Muscle of leg (tissue), 11 donors: ENCODE results near the gene ELOA. TPM values are rescaled to one million over a fixed set of nuclear protein-coding genes. Genes with fewer than 3 reads are reported as not detected.
"Not testable (repeated sequence)": the region's sequence is repeated elsewhere in the genome, so short reads cannot be mapped to it uniquely, and the experiment has no call there.

Experiments
- DNase-seq: peaks from one replicate; pipeline ENCODE4 v3.0.0; 2013
- H3K27ac ChIP-seq: one replicate; pipeline ENCODE4 v1.5.1; 2013; ENCODE audit warnings: mild to moderate bottlenecking, low read length, control low read depth
- H3K27me3 ChIP-seq: one replicate; pipeline ENCODE4 v1.6.1; 2013; ENCODE audit warnings: low read length; ENCODE audit not compliant: control insufficient read depth, insufficient read depth
- H3K36me3 ChIP-seq: one replicate; pipeline ENCODE4 v1.6.1; 2013; ENCODE audit warnings: low read length; ENCODE audit not compliant: control insufficient read depth, insufficient read depth
- H3K4me1 ChIP-seq: one replicate; pipeline ENCODE4 v1.6.1; 2013; ENCODE audit warnings: low read length; ENCODE audit not compliant: control insufficient read depth, insufficient read depth
- H3K4me3 ChIP-seq: one replicate; pipeline ENCODE4 v1.5.1; 2013; ENCODE audit warnings: low read length, control low read depth
- H3K9me3 ChIP-seq: replicated peaks from 2 replicates; pipeline ENCODE4 v1.6.1; 2013; ENCODE audit warnings: low read depth, low read length; ENCODE audit not compliant: control insufficient read depth
- WGBS: methylation state at CpG from one replicate; pipeline ENCODE4 v1.1.5; 2013; ENCODE audit warnings: missing lambda C conversion rate; ENCODE audit not compliant: insufficient coverage; 5-methylcytosine and 5-hydroxymethylcytosine counted together
- polyA plus RNA-seq, 8 donors: library from polyadenylated mRNA; unstranded; fragments of 120-200 nt; gene quantifications; one replicate each; pipeline versions ENCODE4 v1.2.1 to v1.2.3, GENCODE V29; 2013; ENCODE audit warnings: inconsistent platforms in 1 of 8, low replicate concordance in 1 of 8; ENCODE audit not compliant: insufficient read length in 8 of 8, insufficient read depth in 1 of 8
- total RNA-seq: library from RNA; stranded (reverse); fragments of 120-200 nt; gene quantifications from one replicate; pipeline ENCODE4 v1.2.4, GENCODE V29; 2013

The ELOA gene
- total and polyA plus RNA-seq, 9 donors = 21.5 to 32.0 (median 27.2) TPM

DNA sequence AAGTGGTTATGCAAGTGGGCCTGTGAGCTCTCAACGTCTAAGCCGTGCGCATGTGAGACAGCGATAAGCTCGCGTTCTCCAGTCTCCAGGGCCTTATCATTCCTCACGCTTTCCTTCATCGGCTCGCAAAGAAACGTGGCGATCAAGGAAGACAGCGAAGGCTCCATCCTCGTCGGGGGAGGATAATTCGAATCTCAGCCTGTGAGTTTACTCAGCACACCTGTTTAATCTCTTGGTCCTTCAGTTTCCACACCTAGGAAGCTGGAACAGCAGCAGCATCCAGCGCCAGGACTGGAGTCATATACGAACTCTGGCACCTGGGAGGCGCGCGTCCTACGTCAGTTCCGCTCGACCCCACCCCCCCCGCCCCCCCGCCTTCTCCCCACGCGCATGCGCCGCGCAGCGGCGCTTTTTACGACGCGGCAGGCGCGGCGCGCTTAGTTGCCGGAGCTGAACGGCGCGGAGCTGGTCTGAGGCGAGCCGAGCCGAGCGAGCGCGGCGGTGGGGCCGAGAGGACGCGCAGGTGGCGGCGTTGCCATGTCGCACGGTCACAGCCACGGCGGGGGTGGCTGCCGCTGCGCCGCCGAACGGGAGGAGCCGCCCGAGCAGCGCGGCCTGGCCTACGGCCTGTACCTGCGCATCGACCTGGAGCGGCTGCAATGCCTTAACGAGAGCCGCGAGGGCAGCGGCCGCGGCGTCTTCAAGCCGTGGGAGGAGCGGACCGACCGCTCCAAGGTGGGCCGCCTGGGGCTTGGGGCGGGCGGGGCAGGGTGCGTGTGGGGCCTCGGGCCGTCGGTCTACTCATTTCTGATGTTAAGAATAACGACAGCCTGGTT, 34.9 kb downstream of the ELOA start, which contains the start of gene PITHD1:
TSS of gene PITHD1 (plus strand) at position 440 of the 836 bp plus-strand sequence. CDS start at position 538, 98 bp downstream.
- Histone ChIP-seq H3K27ac (peak within 1 kb of the TSS; percentile 93), H3K36me3 (peaks cover 14% of the 10 kb centered on the region), H3K4me1 (peaks cover 14% of the 10 kb centered on the region), H3K4me3 (peak within 1 kb of the TSS; percentile 93), H3K9me3 (no peaks in the 10 kb centered on the region), H3K27me3 (no peaks in the 10 kb centered on the region)
- WGBS = under 1% methylated on average over 76 of the region's 91 CpGs
- DNase-seq = peak; percentile 92

- peaks cover 19% of the 10 kb centered on the region for H3K36me3 ChIP-seq
- no peak for DNase-seq
- no peak overlapping the region for H3K4me3 ChIP-seq
- H3K27me3 ChIP-seq = no peaks in the 10 kb centered on the region
- no peak overlapping the region for H3K27ac ChIP-seq
- WGBS = no CpG with 5 or more reads among the region's 3 CpGs
- peaks cover 14% of the 10 kb centered on the region for H3K4me1 ChIP-seq
- no peaks in the 10 kb centered on the region for H3K9me3 ChIP-seq
Measured at GRCh38 chr1:23779826-23780371, 36.6 kb downstream of the ELOA start.

DNA sequence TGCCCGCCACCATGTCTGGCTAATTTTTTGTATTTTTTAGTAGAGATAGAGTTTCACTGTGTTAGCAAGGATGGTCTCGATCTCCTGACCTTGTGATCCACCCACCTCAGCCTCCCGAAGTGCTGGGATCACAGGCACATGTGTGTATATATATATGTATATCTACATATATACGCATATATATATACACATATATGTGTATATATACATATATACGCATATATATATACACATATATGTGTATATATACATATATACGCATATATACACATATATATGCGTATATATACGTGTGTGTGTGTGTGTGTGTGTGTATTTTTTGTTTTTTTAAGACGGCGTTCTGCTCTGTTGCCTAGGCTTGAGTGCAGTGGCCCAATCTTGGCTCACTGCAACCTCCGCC, 39.9 kb downstream of the ELOA start:
- not testable (repeated sequence) for H3K27me3 ChIP-seq
- H3K36me3 ChIP-seq = peaks cover 42% of the 10 kb centered on the region
- WGBS = 100% methylated on average over 3 of the region's 11 CpGs

GRCh38 chr1:23784846-23785245, 41.6 kb downstream of the ELOA start:
- DNase-seq = peak; percentile 59
- Histone ChIP-seq H3K9me3 (no peaks in the 10 kb centered on the region), H3K27ac (no peak overlapping the region), H3K4me1 (no peaks in the 10 kb centered on the region), H3K4me3 (no peak overlapping the region), H3K36me3 (peaks cover 42% of the 10 kb centered on the region), H3K27me3 (no peaks in the 10 kb centered on the region)
- WGBS = 93% methylated on average over 2 of the region's 4 CpGs

More for the DNA sequence above, 39.9 kb downstream of the ELOA start:
- H3K4me3 ChIP-seq, H3K9me3 ChIP-seq, H3K27ac ChIP-seq, H3K4me1 ChIP-seq, DNase-seq: not testable (repeated sequence)

DNA sequence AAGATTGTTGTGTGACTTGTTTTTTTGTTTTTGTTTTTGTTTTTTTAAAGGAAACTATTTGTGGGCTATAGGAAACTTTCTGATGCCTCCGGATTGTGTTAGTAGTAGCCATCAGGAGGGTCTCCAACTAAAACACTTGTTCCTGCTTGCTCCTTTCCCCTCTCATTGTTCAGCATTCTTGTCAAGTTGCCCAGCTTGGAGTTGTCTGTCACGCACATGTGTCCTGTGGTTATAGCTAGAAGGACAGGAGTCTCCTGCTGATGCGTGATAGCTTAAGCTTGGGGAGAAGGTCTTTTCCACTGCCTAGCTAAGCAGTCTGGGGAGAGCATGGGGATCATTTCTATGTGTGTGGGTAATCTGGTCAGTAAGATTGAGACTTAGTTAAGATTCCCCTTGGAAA, 44.4 kb downstream of the ELOA start:
- peaks cover 18% of the 10 kb centered on the region for H3K4me1 ChIP-seq
- WGBS = 100% methylated on average over 1 of the region's 3 CpGs
- H3K27ac ChIP-seq = no peak overlapping the region
- peaks cover 29% of the 10 kb centered on the region for H3K36me3 ChIP-seq
- no peak overlapping the region for H3K4me3 ChIP-seq
- H3K9me3 ChIP-seq = no peaks in the 10 kb centered on the region
- no peaks in the 10 kb centered on the region for H3K27me3 ChIP-seq
- no peak for DNase-seq

GRCh38 chr1:23788695-23789094, 45.4 kb downstream of the ELOA start:
- H3K9me3 ChIP-seq = no peaks in the 10 kb centered on the region
- no peak for DNase-seq
- WGBS = 100% methylated on average over 1 of the region's 3 CpGs
- H3K4me1 ChIP-seq = peaks cover 28% of the 10 kb centered on the region
- no peak overlapping the region for H3K4me3 ChIP-seq
- no peak overlapping the region for H3K27ac ChIP-seq
- no peaks in the 10 kb centered on the region for H3K27me3 ChIP-seq
- peaks cover 38% of the 10 kb centered on the region for H3K36me3 ChIP-seq

DNA sequence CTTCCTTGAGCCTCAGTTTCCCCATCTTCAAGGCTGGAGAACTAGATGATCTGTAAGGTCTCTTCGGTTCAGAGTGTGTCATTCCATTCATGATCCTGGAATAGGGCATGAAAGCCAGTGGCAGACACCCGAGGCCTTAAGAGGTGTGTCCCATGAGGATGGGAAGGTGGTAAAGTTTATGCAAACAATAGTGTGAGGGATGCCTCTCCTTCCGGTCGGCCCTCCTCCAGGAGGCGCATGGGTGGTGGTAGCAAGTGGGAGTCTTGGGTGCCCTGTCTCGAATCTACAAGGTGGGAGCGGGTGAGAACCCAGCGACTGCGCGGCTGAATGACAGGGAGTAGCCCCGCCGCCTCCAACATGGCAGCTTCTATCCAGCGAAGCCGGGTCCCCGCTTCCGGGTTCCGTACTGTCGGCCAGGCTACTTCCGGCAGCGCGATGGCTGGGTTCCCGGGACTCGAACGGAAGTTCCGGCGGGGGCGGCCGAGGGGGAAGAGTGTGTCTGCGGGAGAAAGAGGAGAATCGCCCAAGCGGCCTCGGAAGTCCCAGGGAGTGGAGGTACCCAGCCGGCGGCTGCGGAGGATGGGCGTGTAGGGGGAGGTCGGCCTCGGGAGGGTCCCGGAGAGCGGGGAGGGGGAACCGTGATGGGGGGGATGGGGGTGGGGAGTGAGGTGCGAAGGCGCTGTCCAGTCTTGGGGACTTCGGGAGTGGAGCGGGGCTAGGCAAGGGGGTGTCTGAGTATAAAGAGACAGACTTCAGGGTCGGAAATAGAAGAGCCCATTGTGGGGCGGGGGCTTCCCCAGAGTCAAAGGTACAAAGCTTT, 47.6 kb downstream of the ELOA start, which contains the start of gene LYPLA2:
TSS of gene LYPLA2 (plus strand) at position 450 of the 820 bp plus-strand sequence. CDS start 1,538 bp downstream, outside the sequence.
- H3K9me3 ChIP-seq = no peaks in the 10 kb centered on the region
- peak within 1 kb of the TSS; percentile 69 for H3K27ac ChIP-seq
- H3K4me1 ChIP-seq = peaks cover 35% of the 10 kb centered on the region
- under 1% methylated on average over 40 of the region's 47 CpGs for whole genome bisulfite sequencing
- DNase-seq = peak; percentile 98
- H3K4me3 ChIP-seq = peak within 1 kb of the TSS; percentile 74
- no peaks in the 10 kb centered on the region for H3K27me3 ChIP-seq
- H3K36me3 ChIP-seq = peaks cover 43% of the 10 kb centered on the region

GRCh38 chr1:23791516-23792047, 48.3 kb downstream of the ELOA start:
- no peaks in the 10 kb centered on the region for H3K9me3 ChIP-seq
- H3K36me3 ChIP-seq = peaks cover 44% of the 10 kb centered on the region
- H3K27ac ChIP-seq = peak overlapping the region; percentile 48
- no peaks in the 10 kb centered on the region for H3K27me3 ChIP-seq
- 3% methylated on average over 13 of the region's 15 CpGs for WGBS
- peak; percentile 41 for DNase-seq
- peak overlapping the region; percentile 74 for H3K4me3 ChIP-seq
- H3K4me1 ChIP-seq = peaks cover 36% of the 10 kb centered on the region

GRCh38 chr1:23792151-23792945, 49.1 kb downstream of the ELOA start:
- Histone ChIP-seq H3K36me3 (peaks cover 46% of the 10 kb centered on the region), H3K4me1 (peaks cover 36% of the 10 kb centered on the region), H3K9me3 (no peaks in the 10 kb centered on the region), H3K27ac (no peak overlapping the region), H3K27me3 (no peaks in the 10 kb centered on the region), H3K4me3 (peak overlapping the region; percentile 74)
- no peak for DNase-seq
- 73% methylated on average over 10 of the region's 19 CpGs for WGBS
